ENCODE measurements around the gene RIMS1. TPM values are rescaled to one million over a fixed set of nuclear protein-coding genes. Genes with fewer than 3 reads are reported as not detected.

The RIMS1 gene
- total and polyA plus RNA-seq, 9 of the 15 experiments (the other 6 are each of a cell fraction or from before 2014, with no cell fraction given): not detected

DNA sequence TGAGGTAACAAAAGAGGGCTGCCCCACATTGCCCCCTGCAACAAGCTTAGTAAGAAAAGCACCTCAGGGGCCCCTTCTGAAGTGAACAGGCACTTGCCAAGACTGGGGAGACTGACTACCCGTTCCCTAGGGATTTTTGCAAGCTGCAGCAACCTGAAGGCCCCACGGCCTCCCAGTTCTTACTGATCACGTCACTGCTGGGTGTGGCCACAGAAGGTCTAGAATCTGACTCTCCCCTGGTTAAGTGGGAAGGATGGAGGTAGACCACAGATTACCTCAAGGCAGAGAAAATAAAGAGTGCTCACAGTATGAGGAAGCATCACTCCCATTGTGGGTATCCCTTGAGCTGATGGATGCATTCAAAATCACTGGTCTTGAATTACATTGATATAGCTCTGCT lies 534.1 kb downstream of the RIMS1 start:
- FAIRE-seq: no peak
- 21% methylated on average over 3 of the region's 3 CpGs for WGBS (ENCODE audit: insufficient coverage, low coverage, missing lambda C conversion rate)
- ATAC-seq: peak; percentile 72
- DNase-seq (ENCODE audit: extremely low read depth in 1 of 4, low spot score in 3 of 4): peak in 1 of 4 experiments; percentile 40
- intact Hi-C loops (cut with micrococcal nuclease): no loop called here
- ChIA-PET POLR2A (no interaction called here), CTCF (ENCODE audit: low intra/inter-chr PET ratio) (no interaction called here)
- Histone ChIP-seq H3K9me3 (replicated peaks; ENCODE audit: control insufficient read depth, insufficient read depth, low read depth, low read length) (no peaks in the 10 kb centered on the region), H3K4me3 (no peak overlapping the region), H3K27me3 (ENCODE audit: control insufficient read depth in 2 of 2, insufficient read depth in 2 of 2, low read length in 2 of 2) (no peaks in the 10 kb centered on the region), H3K36me3 (ENCODE audit: control insufficient read depth, insufficient read depth, low read length) (no peaks in the 10 kb centered on the region), H2AFZ (ENCODE audit: low read depth, low read length) (peak overlapping the region; percentile 69; the same call in 1 of the 2 replicates), H3K9me1 (ENCODE audit: control insufficient read depth, insufficient read depth, low read length) (no peaks in the 10 kb centered on the region), H3K4me2 (ENCODE audit: insufficient read depth, low read length) (no peak overlapping the region), H3K79me2 (ENCODE audit: control insufficient read depth, insufficient read depth, low read length) (no peaks in the 10 kb centered on the region), H3K4me1 (replicated peaks in 1 of 2; ENCODE audit: control insufficient read depth in 2 of 2, insufficient read depth in 2 of 2, low read length in 2 of 2) (peaks cover 6 to 28% of the 10 kb centered on the region in 2 experiments; a peak in 4 of 5 replicates), H4K20me1 (replicated peaks; ENCODE audit: control insufficient read depth, insufficient read depth, low read length) (no peaks in the 10 kb centered on the region), H3K9ac (ENCODE audit: insufficient read depth in 1 of 2, low read depth in 2 of 2, low read length in 2 of 2) (no peak overlapping the region), H3K27ac (ENCODE audit: extremely low read depth, low read depth, low read length) (no peak overlapping the region)
- in situ Hi-C loops (cut with MboI): loop anchor here (25.0 kb wide), 1 partner anchor 917 kb away; no protein-coding TSS in a partner anchor
- TF ChIP-seq CREM (IDR thresholded peaks at IDR 0.05; ENCODE audit: low read depth) (0 out of 2 replicates have a peak, but pooled peaks have one; percentile 13), NCOR1 (IDR thresholded peaks at IDR 0.05) (no peak)
- TF ChIP-seq, protein P1, sequence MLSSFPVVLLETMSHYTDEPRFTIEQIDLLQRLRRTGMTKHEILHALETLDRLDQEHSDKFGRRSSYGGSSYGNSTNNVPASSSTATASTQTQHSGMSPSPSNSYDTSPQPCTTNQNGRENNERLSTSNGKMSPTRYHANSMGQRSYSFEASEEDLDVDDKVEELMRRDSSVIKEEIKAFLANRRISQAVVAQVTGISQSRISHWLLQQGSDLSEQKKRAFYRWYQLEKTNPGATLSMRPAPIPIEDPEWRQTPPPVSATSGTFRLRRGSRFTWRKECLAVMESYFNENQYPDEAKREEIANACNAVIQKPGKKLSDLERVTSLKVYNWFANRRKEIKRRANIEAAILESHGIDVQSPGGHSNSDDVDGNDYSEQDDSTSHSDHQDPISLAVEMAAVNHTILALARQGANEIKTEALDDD (IDR thresholded peaks at IDR 0.05): 0 out of 2 replicates have a peak, but pooled peaks have one; percentile 26
- no TSS peak for BruUV-seq (replicated peaks)

- in situ Hi-C loops (cut with MboI) (loop anchor here (25.0 kb wide), 1 partner anchor 916 kb away; no protein-coding TSS in a partner anchor), intact Hi-C loops (cut with micrococcal nuclease) (no loop called here)
- Histone ChIP-seq H3K79me2 (ENCODE audit: control insufficient read depth, insufficient read depth, low read length) (no peaks in the 10 kb centered on the region), H3K4me3 (no peak overlapping the region), H3K4me1 (replicated peaks in 1 of 2; ENCODE audit: control insufficient read depth in 2 of 2, insufficient read depth in 2 of 2, low read length in 2 of 2) (peaks cover 6 to 28% of the 10 kb centered on the region in 2 experiments; a peak in 4 of 5 replicates), H3K27ac (ENCODE audit: extremely low read depth, low read depth, low read length) (peak overlapping the region; percentile 11; the same call in 1 of the 3 replicates), H3K9ac (ENCODE audit: insufficient read depth in 1 of 2, low read depth in 2 of 2, low read length in 2 of 2) (no peak overlapping the region), H3K9me1 (ENCODE audit: control insufficient read depth, insufficient read depth, low read length) (no peaks in the 10 kb centered on the region), H4K20me1 (replicated peaks; ENCODE audit: control insufficient read depth, insufficient read depth, low read length) (no peaks in the 10 kb centered on the region), H3K9me3 (replicated peaks; ENCODE audit: control insufficient read depth, insufficient read depth, low read depth, low read length) (no peaks in the 10 kb centered on the region), H3K36me3 (ENCODE audit: control insufficient read depth, insufficient read depth, low read length) (no peaks in the 10 kb centered on the region), H2AFZ (ENCODE audit: low read depth, low read length) (peak overlapping the region; percentile 69), H3K4me2 (ENCODE audit: insufficient read depth, low read length) (no peak overlapping the region), H3K27me3 (ENCODE audit: control insufficient read depth in 2 of 2, insufficient read depth in 2 of 2, low read length in 2 of 2) (no peaks in the 10 kb centered on the region)
- ChIA-PET CTCF (ENCODE audit: low intra/inter-chr PET ratio) (interaction anchor here (1.0 kb wide), 1 partner anchor 10 kb away, joined by 5 read pairs; no protein-coding TSS in a partner anchor), POLR2A (no interaction called here)
- WGBS (ENCODE audit: insufficient coverage, low coverage, missing lambda C conversion rate): 19% methylated on average over 3 of the region's 3 CpGs
- peak; percentile 69 for ATAC-seq
- BruUV-seq (replicated peaks): no TSS peak
- peak; percentile 58 for FAIRE-seq
- DNase-seq (ENCODE audit: extremely low read depth in 1 of 4, low spot score in 3 of 4): peak in 1 of 4 experiments; percentile 53
- TF ChIP-seq, protein P2, sequence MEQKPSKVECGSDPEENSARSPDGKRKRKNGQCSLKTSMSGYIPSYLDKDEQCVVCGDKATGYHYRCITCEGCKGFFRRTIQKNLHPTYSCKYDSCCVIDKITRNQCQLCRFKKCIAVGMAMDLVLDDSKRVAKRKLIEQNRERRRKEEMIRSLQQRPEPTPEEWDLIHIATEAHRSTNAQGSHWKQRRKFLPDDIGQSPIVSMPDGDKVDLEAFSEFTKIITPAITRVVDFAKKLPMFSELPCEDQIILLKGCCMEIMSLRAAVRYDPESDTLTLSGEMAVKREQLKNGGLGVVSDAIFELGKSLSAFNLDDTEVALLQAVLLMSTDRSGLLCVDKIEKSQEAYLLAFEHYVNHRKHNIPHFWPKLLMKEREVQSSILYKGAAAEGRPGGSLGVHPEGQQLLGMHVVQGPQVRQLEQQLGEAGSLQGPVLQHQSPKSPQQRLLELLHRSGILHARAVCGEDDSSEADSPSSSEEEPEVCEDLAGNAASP (IDR thresholded peaks at IDR 0.05): no peak
- TF ChIP-seq ZFX (CRISPR knock-in tag; IDR thresholded peaks at IDR 0.05): peak; percentile 46
- TF ChIP-seq EHMT2 (IDR thresholded peaks at IDR 0.05): 0 out of 2 replicates have a peak, but pooled peaks have one; percentile 35
- TF ChIP-seq MEIS2 (IDR thresholded peaks at IDR 0.05; ENCODE audit: partially characterized antibody): peak; percentile 57
- 0 out of 2 replicates have a peak, but pooled peaks have one; percentile 7 for TF ChIP-seq SNIP1 (IDR thresholded peaks at IDR 0.05; ENCODE audit: low read depth)
- TF ChIP-seq RBM22 (IDR thresholded peaks at IDR 0.05; ENCODE audit: low read depth, low read length, poor library complexity, severe bottlenecking): no peak
- no peak for TF ChIP-seq JUND (IDR thresholded peaks at IDR 0.05; ENCODE audit: borderline replicate concordance, low read depth, low read length)
- 0 out of 3 replicates have a peak, but pooled peaks have one; percentile 15 for TF ChIP-seq JUND (tag; IDR thresholded peaks at IDR 0.05; ENCODE audit: borderline replicate concordance, low read depth, low read length)
Observed at GRCh38 chr6:72421387-72421786, 535.0 kb downstream of the RIMS1 start.
